MM.1S (cell line): ENCODE data around the gene PKD1L1.
A peak's percentile ranks its signal among the peaks of the same experiment; 100 is the strongest.

Experiments
- DNase-seq: peaks from one replicate; pipeline ENCODE4 v3.0.0-alpha.2; 2015
- H2AFZ ChIP-seq: fragments of 300-600 bp; sonication (generic); 2 replicates; pipeline ENCODE4 v1.6.0; 2016; ENCODE audit warnings: antibody characterized with exemption, low read length
- H3F3A ChIP-seq: fragments of 300-600 bp; sonication (generic); 2 replicates; pipeline ENCODE4 v1.6.1; 2016; ENCODE audit warnings: mild to moderate bottlenecking, antibody characterized with exemption, low read length, moderate library complexity, mixed read lengths; ENCODE audit not compliant: insufficient read depth
- H3K27ac ChIP-seq: fragments of 300-600 bp; sonication (generic); 2 replicates; pipeline ENCODE4 v1.5.1; 2016; ENCODE audit warnings: mild to moderate bottlenecking, low read length
- H3K27me3 ChIP-seq: fragments of 300-600 bp; sonication (generic); replicated peaks from 2 replicates; pipeline ENCODE4 v1.6.0; 2016; ENCODE audit warnings: low read length; ENCODE audit not compliant: insufficient read depth
- H3K36me3 ChIP-seq: fragments of 300-600 bp; sonication (generic); replicated peaks from 2 replicates; pipeline ENCODE4 v1.6.1; 2016; ENCODE audit warnings: mild to moderate bottlenecking, low read length, mixed read lengths; ENCODE audit not compliant: insufficient read depth
- H3K4me1 ChIP-seq: fragments of 300-600 bp; sonication (generic); 2 replicates; pipeline ENCODE4 v1.6.1; 2016; ENCODE audit warnings: low read length, mixed read lengths
- H3K4me2 ChIP-seq: fragments of 300-600 bp; sonication (generic); 2 replicates; pipeline ENCODE4 v1.6.0; 2016; ENCODE audit warnings: low read depth, low read length
- H3K4me3 ChIP-seq: fragments of 300-600 bp; sonication (generic); 2 replicates; pipeline ENCODE4 v1.5.1; 2016; ENCODE audit warnings: low read length, mixed read lengths
- H3K79me2 ChIP-seq: fragments of 300-600 bp; sonication (generic); 2 replicates; pipeline ENCODE4 v1.6.1; 2016; ENCODE audit warnings: mixed run types, low read length, mixed read lengths
- H3K9ac ChIP-seq: fragments of 300-600 bp; sonication (generic); 2 replicates; pipeline ENCODE4 v1.6.1; 2016; ENCODE audit warnings: low read length, mixed read lengths
- H3K9me2 ChIP-seq: fragments of 300-600 bp; sonication (generic); replicated peaks from 2 replicates; pipeline ENCODE4 v1.6.1; 2016; ENCODE audit warnings: mild to moderate bottlenecking, low read length, mixed read lengths; ENCODE audit not compliant: insufficient read depth
- H3K9me3 ChIP-seq: fragments of 300-600 bp; sonication (generic); replicated peaks from 2 replicates; pipeline ENCODE4 v1.6.1; 2016; ENCODE audit warnings: mild to moderate bottlenecking, low read length, mixed read lengths; ENCODE audit not compliant: insufficient read depth
- H4K20me1 ChIP-seq: fragments of 300-600 bp; sonication (generic); 2 replicates; pipeline ENCODE4 v1.6.1; 2016; ENCODE audit warnings: mild to moderate bottlenecking, low read length, moderate library complexity, mixed read lengths; ENCODE audit not compliant: insufficient read depth
- EZH2 ChIP-seq: fragments of 300-600 bp; sonication (generic); optimal IDR thresholded peaks from 2 replicates; pipeline ENCODE3; 2017; ENCODE audit warnings: low read depth, mild to moderate bottlenecking, antibody characterized with exemption, low read length, mixed read lengths
- EZH2phosphoT487 ChIP-seq: fragments of 300-600 bp; sonication (generic); IDR thresholded peaks from 2 replicates; pipeline ENCODE4 v1.6.1; 2018; ENCODE audit warnings: antibody characterized with exemption, low read length
- TF ChIP-seq, protein P1 (sequence below): fragments of 300-600 bp; sonication (generic); IDR thresholded peaks from 2 replicates; pipeline ENCODE4 v1.5.1; 2016; ENCODE audit warnings: antibody characterized with exemption, low read length, mixed read lengths

PKD1L1 gene

GRCh38 chr7:47792521-47793121 lies 155.6 kb downstream of the PKD1L1 start:
- no peak overlapping the region for H3K4me3 ChIP-seq
- no peak overlapping the region for H3K27ac ChIP-seq
- DNase-seq = no peak

GRCh38 chr7:47791682-47792081 lies 156.6 kb downstream of the PKD1L1 start:
- no peaks in the 10 kb centered on the region for H3F3A ChIP-seq
- H3K9me2 ChIP-seq = no peaks in the 10 kb centered on the region
- H3K9me3 ChIP-seq = no peaks in the 10 kb centered on the region
- no peaks in the 10 kb centered on the region for H3K36me3 ChIP-seq
- no peak overlapping the region for H2AFZ ChIP-seq
- TF ChIP-seq EZH2phosphoT487 (no peak), EZH2 (no peak)
- TF ChIP-seq, protein P1, sequence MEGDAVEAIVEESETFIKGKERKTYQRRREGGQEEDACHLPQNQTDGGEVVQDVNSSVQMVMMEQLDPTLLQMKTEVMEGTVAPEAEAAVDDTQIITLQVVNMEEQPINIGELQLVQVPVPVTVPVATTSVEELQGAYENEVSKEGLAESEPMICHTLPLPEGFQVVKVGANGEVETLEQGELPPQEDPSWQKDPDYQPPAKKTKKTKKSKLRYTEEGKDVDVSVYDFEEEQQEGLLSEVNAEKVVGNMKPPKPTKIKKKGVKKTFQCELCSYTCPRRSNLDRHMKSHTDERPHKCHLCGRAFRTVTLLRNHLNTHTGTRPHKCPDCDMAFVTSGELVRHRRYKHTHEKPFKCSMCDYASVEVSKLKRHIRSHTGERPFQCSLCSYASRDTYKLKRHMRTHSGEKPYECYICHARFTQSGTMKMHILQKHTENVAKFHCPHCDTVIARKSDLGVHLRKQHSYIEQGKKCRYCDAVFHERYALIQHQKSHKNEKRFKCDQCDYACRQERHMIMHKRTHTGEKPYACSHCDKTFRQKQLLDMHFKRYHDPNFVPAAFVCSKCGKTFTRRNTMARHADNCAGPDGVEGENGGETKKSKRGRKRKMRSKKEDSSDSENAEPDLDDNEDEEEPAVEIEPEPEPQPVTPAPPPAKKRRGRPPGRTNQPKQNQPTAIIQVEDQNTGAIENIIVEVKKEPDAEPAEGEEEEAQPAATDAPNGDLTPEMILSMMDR = no peak
- H3K9ac ChIP-seq = no peak overlapping the region
- no peak overlapping the region for H3K4me3 ChIP-seq
- no peaks in the 10 kb centered on the region for H3K27me3 ChIP-seq
- H3K27ac ChIP-seq = no peak overlapping the region
- no peak for DNase-seq
- no peaks in the 10 kb centered on the region for H4K20me1 ChIP-seq
- no peaks in the 10 kb centered on the region for H3K79me2 ChIP-seq
- peaks cover 11% of the 10 kb centered on the region for H3K4me1 ChIP-seq
- no peak overlapping the region for H3K4me2 ChIP-seq

More at GRCh38 chr7:47792521-47793121, 155.6 kb downstream of the PKD1L1 start:
- Histone ChIP-seq H3F3A (no peaks in the 10 kb centered on the region), H3K79me2 (no peaks in the 10 kb centered on the region), H3K4me1 (peaks cover 11% of the 10 kb centered on the region), H3K9me3 (no peaks in the 10 kb centered on the region), H3K9me2 (no peaks in the 10 kb centered on the region), H2AFZ (no peak overlapping the region), H3K9ac (no peak overlapping the region), H3K27me3 (no peaks in the 10 kb centered on the region), H3K36me3 (no peaks in the 10 kb centered on the region), H3K4me2 (no peak overlapping the region), H4K20me1 (no peaks in the 10 kb centered on the region)
- TF ChIP-seq, protein P1 = peak; percentile 42
- no peak for TF ChIP-seq EZH2phosphoT487

GRCh38 chr7:47788083-47788482 lies 160.2 kb downstream of the PKD1L1 start:
- no peak overlapping the region for H2AFZ ChIP-seq
- no peaks in the 10 kb centered on the region for H3K4me1 ChIP-seq
- H3K36me3 ChIP-seq = no peaks in the 10 kb centered on the region
- H3K9ac ChIP-seq = no peak overlapping the region
- no peaks in the 10 kb centered on the region for H3K79me2 ChIP-seq
- DNase-seq = no peak
- H3K9me2 ChIP-seq = no peaks in the 10 kb centered on the region
- no peaks in the 10 kb centered on the region for H3F3A ChIP-seq
- no peaks in the 10 kb centered on the region for H3K9me3 ChIP-seq
- no peaks in the 10 kb centered on the region for H3K27me3 ChIP-seq
- TF ChIP-seq, protein P1 = no peak
- no peak for TF ChIP-seq EZH2phosphoT487
- no peak for TF ChIP-seq EZH2
- no peak overlapping the region for H3K27ac ChIP-seq
- H4K20me1 ChIP-seq = no peaks in the 10 kb centered on the region
- no peak overlapping the region for H3K4me2 ChIP-seq
- H3K4me3 ChIP-seq = no peak overlapping the region
